Neural progenitor cell (in vitro differentiated cells): ENCODE data around the gene NTHL1. TPM values are rescaled to one million over a fixed set of nuclear protein-coding genes. Genes with fewer than 3 reads are reported as not detected.

ENCODE experiments used
- DNase-seq: peaks from one replicate; pipeline ENCODE4 v3.0.0-alpha.2; 2016; ENCODE audit warnings: low spot score
- H2AFZ ChIP-seq: fragments of 200-600 bp; sonication (generic); replicated peaks from 2 replicates; pipeline ENCODE4 v1.6.1; 2016; ENCODE audit warnings: antibody characterized with exemption
- H3F3A ChIP-seq: fragments of 200-600 bp; sonication (generic); 2 replicates; pipeline ENCODE4 v1.6.1; 2016; ENCODE audit warnings: antibody characterized with exemption, low read depth
- H3K27ac ChIP-seq: fragments of 200-600 bp; sonication (generic); 2 replicates; pipeline ENCODE4 v1.5.1; 2016; ENCODE audit warnings: mild to moderate bottlenecking
- H3K27me3 ChIP-seq: fragments of 200-600 bp; sonication (generic); 2 replicates; pipeline ENCODE4 v1.6.1; 2016; ENCODE audit warnings: mild to moderate bottlenecking, moderate library complexity
- H3K36me3 ChIP-seq: fragments of 200-600 bp; sonication (generic); 2 replicates; pipeline ENCODE4 v1.5.1; 2016
- H3K4me1 ChIP-seq: fragments of 200-600 bp; sonication (generic); 2 replicates; pipeline ENCODE4 v1.6.1; 2016; ENCODE audit warnings: mixed run types
- H3K4me2 ChIP-seq: fragments of 200-600 bp; sonication (generic); 2 replicates; pipeline ENCODE4 v1.6.1; 2016
- H3K4me3 ChIP-seq: fragments of 200-600 bp; sonication (generic); 2 replicates; pipeline ENCODE4 v1.5.1; 2016
- H3K79me2 ChIP-seq: fragments of 200-600 bp; sonication (generic); 2 replicates; pipeline ENCODE4 v1.6.1; 2016; ENCODE audit warnings: low read depth
- H3K9ac ChIP-seq: fragments of 200-600 bp; sonication (generic); 2 replicates; pipeline ENCODE4 v1.6.1; 2016
- H3K9me3 ChIP-seq: fragments of 200-600 bp; sonication (generic); 2 replicates; pipeline ENCODE4 v1.5.1; 2016; ENCODE audit warnings: low read depth
- H4K20me1 ChIP-seq: fragments of 200-600 bp; sonication (generic); 2 replicates; pipeline ENCODE4 v1.6.1; 2016; ENCODE audit warnings: low read depth
- H3K27ac Mint-ChIP-seq: 3 replicates; pipeline ENCODE4 v1.8.0; 2021; ENCODE audit warnings: mixed read lengths
- H3K27me3 Mint-ChIP-seq: 2 replicates; pipeline ENCODE4 v1.8.0; 2022; ENCODE audit warnings: low read depth, mild to moderate bottlenecking, inconsistent platforms, moderate library complexity, mixed read lengths; ENCODE audit not compliant: insufficient read depth
- H3K36me3 Mint-ChIP-seq: 3 replicates; pipeline ENCODE4 v1.8.0; 2021; ENCODE audit warnings: mixed read lengths
- H3K4me1 Mint-ChIP-seq: 3 replicates; pipeline ENCODE4 v1.8.0; 2021; ENCODE audit warnings: mixed read lengths
- H3K4me3 Mint-ChIP-seq: 3 replicates; pipeline ENCODE4 v1.8.0; 2021; ENCODE audit warnings: mild to moderate bottlenecking, moderate library complexity, mixed read lengths
- H3K9me3 Mint-ChIP-seq: 3 replicates; pipeline ENCODE4 v1.8.0; 2020; ENCODE audit warnings: mixed read lengths
- EZH2 ChIP-seq: fragments of 200-600 bp; sonication (generic); IDR thresholded peaks from 2 replicates; pipeline ENCODE4 v1.6.1; 2017; ENCODE audit warnings: antibody characterized with exemption, mild to moderate bottlenecking, moderate library complexity
- EZH2phosphoT487 ChIP-seq: fragments of 200-600 bp; sonication (generic); IDR thresholded peaks from 2 replicates; pipeline ENCODE4 v1.6.1; 2017; ENCODE audit warnings: antibody characterized with exemption
- total RNA-seq: library from RNA; depleted of rRNA; stranded (reverse); fragments of >200 nt; gene quantifications from 2 replicates; pipeline ENCODE4 v1.2.3, GENCODE V29; 2015; ENCODE audit warnings: low replicate concordance
- TF ChIP-seq, protein P1 (sequence below): fragments of 200-600 bp; sonication (generic); IDR thresholded peaks from 2 replicates; pipeline ENCODE4 v1.5.1; 2017; ENCODE audit warnings: antibody characterized with exemption, mild to moderate bottlenecking

Gene NTHL1
- total RNA-seq, 1 donor from 2014 or later = 26.3 TPM

DNA sequence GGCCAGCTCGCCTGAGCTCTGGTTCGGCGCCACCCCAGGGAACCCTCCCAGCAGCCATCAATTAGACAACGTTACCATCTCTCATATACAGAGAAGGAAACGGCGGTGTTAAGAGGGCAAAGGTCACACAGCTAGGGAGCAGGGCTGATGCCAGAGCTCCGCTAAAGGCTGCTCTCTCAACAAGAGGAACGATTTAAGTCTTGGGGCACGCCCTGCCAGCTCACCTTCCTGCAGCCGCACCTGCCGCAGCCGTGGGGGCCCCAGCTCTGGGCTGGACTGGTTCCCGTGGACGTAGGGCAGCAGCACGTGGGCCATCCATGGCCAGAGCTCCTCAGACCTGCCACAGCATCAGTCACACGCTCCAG lies 44.6 kb upstream of the NTHL1 start:
- no peak overlapping the region for H3K4me3 ChIP-seq
- DNase-seq = peak; percentile 25
- no peaks in the 10 kb centered on the region for H3K79me2 ChIP-seq
- Mint-ChIP-seq H3K27me3 (peaks cover 11% of the 10 kb centered on the region), H3K9me3 (no peaks in the 10 kb centered on the region), H3K36me3 (peaks cover 5% of the 10 kb centered on the region), H3K4me3 (peak overlapping the region; percentile 43), H3K27ac (no peak overlapping the region), H3K4me1 (peaks cover 3% of the 10 kb centered on the region)
- no peaks in the 10 kb centered on the region for H3K9me3 ChIP-seq
- no peaks in the 10 kb centered on the region for H3K36me3 ChIP-seq
- H3K9ac ChIP-seq = no peak overlapping the region
- TF ChIP-seq EZH2 (no peak), EZH2phosphoT487 (no peak)
- TF ChIP-seq, protein P1, sequence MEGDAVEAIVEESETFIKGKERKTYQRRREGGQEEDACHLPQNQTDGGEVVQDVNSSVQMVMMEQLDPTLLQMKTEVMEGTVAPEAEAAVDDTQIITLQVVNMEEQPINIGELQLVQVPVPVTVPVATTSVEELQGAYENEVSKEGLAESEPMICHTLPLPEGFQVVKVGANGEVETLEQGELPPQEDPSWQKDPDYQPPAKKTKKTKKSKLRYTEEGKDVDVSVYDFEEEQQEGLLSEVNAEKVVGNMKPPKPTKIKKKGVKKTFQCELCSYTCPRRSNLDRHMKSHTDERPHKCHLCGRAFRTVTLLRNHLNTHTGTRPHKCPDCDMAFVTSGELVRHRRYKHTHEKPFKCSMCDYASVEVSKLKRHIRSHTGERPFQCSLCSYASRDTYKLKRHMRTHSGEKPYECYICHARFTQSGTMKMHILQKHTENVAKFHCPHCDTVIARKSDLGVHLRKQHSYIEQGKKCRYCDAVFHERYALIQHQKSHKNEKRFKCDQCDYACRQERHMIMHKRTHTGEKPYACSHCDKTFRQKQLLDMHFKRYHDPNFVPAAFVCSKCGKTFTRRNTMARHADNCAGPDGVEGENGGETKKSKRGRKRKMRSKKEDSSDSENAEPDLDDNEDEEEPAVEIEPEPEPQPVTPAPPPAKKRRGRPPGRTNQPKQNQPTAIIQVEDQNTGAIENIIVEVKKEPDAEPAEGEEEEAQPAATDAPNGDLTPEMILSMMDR = no peak
- H3K27me3 ChIP-seq = no peaks in the 10 kb centered on the region
- H4K20me1 ChIP-seq = peaks cover 40% of the 10 kb centered on the region
- H3K27ac ChIP-seq = no peak overlapping the region
- H3K4me1 ChIP-seq = peaks cover 11% of the 10 kb centered on the region
- H3F3A ChIP-seq = peaks cover 19% of the 10 kb centered on the region
- peak overlapping the region; percentile 84 for H3K4me2 ChIP-seq
- H2AFZ ChIP-seq = no peak overlapping the region

DNA sequence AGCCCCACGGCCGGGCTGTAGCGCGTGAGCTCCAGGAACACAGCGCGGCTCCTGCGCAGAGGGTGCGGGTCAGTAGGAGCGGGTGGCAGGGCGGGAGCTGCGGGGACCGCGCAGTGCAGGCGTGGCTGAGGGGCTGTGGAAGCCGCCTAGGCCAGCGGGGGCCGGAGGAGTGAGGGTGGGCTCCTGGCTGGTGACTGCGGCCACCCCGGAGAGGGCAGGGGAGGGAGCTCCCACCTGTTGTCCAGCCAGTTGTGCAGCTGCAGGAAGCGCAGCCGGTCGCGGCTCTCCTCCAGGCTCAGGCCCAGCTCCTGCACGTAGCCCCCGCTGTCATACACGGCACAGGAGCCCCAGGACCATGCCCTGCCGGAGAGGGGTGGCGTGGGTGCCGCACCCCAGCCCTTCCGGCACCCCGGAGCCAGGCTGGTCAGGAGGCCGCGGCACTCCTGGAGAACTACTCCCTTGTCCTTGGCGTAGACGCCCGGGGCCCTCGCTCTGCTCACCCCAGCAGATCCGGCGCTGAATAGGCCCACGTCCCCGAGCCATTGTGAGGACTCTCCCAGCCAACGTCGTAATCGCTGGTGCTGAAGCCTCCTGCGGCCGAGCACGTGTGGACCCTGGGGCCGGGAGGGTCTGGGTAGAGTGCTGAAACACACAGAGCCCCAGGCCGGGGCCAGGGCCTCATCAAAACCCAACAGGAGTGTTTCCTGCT lies 44.1 kb upstream of the NTHL1 start:
- peaks cover 3% of the 10 kb centered on the region for H3K4me1 Mint-ChIP-seq
- no peak overlapping the region for H2AFZ ChIP-seq
- TF ChIP-seq EZH2phosphoT487 (no peak), EZH2 (no peak)
- peaks cover 5% of the 10 kb centered on the region for H3K36me3 Mint-ChIP-seq
- H3K9ac ChIP-seq = no peak overlapping the region
- H3K4me1 ChIP-seq = peaks cover 11% of the 10 kb centered on the region
- no peaks in the 10 kb centered on the region for H3K9me3 Mint-ChIP-seq
- no peak overlapping the region for H3K27ac ChIP-seq
- H3K36me3 ChIP-seq = no peaks in the 10 kb centered on the region
- H3K27ac Mint-ChIP-seq = no peak overlapping the region
- no peaks in the 10 kb centered on the region for H3K9me3 ChIP-seq
- peaks cover 19% of the 10 kb centered on the region for H3F3A ChIP-seq
- peak overlapping the region; percentile 84 for H3K4me2 ChIP-seq
- H3K27me3 ChIP-seq = no peaks in the 10 kb centered on the region
- peaks cover 41% of the 10 kb centered on the region for H4K20me1 ChIP-seq
- peak overlapping the region; percentile 52 for H3K4me3 Mint-ChIP-seq
- peak overlapping the region; percentile 48 for H3K4me3 ChIP-seq
- DNase-seq = peak; percentile 40
- H3K27me3 Mint-ChIP-seq = peaks cover 11% of the 10 kb centered on the region
- H3K79me2 ChIP-seq = no peaks in the 10 kb centered on the region

DNA sequence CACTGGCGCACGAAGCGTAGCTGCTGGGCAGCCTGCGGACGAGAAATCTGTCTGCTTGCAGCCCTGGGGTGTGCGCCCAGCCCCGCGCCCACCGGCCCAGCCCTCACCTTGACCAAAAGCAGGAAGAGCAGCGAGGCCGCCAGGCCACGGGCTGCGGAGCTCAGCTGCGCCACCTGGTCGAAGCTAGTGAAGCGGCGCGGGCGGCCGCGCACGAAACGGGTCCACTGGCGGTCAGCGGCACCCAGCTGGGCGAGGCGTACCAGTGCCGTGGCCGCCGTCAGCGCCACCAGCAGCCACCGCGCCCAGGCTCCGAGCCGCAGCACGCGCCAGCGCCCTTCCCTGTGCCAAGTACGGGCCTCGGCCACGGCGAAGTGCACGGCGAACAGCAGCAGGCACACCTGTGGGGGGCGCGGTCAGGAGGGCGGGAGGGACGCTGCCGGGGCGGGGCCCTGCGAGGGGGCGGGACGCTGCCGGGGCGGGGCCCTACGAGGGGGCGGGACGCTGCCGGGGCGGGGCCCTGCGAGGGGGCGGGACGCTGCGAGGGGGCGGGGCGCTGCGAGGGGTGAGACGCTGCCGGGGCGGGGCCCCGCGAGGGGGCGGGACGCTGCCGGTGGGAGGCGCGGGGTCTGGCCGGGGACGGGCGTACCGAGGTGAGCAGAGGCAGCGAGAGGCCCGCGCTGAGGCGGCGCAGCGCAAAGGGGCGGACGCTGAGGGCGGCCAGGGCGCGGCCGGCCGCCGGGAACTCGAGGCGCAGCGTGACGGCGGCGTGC lies 43.3 kb upstream of the NTHL1 start:
- Histone ChIP-seq H3K4me2 (peak overlapping the region; percentile 84), H3K27ac (no peak overlapping the region)
- H3K27ac Mint-ChIP-seq = no peak overlapping the region

More for the DNA sequence above, 43.3 kb upstream of the NTHL1 start:
- TF ChIP-seq, protein P1 = peak; percentile 52
- no peak for TF ChIP-seq EZH2phosphoT487
- Histone ChIP-seq H3K27me3 (no peaks in the 10 kb centered on the region), H3F3A (peaks cover 19% of the 10 kb centered on the region), H3K9me3 (no peaks in the 10 kb centered on the region), H4K20me1 (peaks cover 42% of the 10 kb centered on the region), H3K36me3 (no peaks in the 10 kb centered on the region), H3K9ac (no peak overlapping the region), H3K4me1 (peaks cover 11% of the 10 kb centered on the region), H3K4me3 (peak overlapping the region; percentile 48), H3K79me2 (no peaks in the 10 kb centered on the region), H2AFZ (no peak overlapping the region)
- peaks cover 5% of the 10 kb centered on the region for H3K36me3 Mint-ChIP-seq
- peaks cover 11% of the 10 kb centered on the region for H3K27me3 Mint-ChIP-seq
- peaks cover 3% of the 10 kb centered on the region for H3K4me1 Mint-ChIP-seq
- H3K9me3 Mint-ChIP-seq = no peaks in the 10 kb centered on the region
- DNase-seq = peak; percentile 96
- H3K4me3 Mint-ChIP-seq = peak overlapping the region; percentile 38
